Esophagus muscularis mucosa (tissue), 3 donors: ENCODE data around the gene MRPL46.

ENCODE experiments used
- POLR2A ChIP-seq: fragments of 450-650 bp; IDR thresholded peaks from one replicate; pipeline ENCODE4 v1.6.1; 2017; ENCODE audit warnings: antibody characterized with exemption, moderate library complexity, mild to moderate bottlenecking, low read depth
- POLR2AphosphoS5 ChIP-seq, 2 donors: sonication (generic); formaldehyde crosslinking; IDR thresholded peaks; one replicate each; pipeline ENCODE4 v1.6.1; 2017; ENCODE audit warnings: antibody characterized with exemption in 2 of 2
- TF ChIP-seq, protein P1 (sequence below), 3 experiments: fragments of 200-600 bp in 2 of 3; fragments of 450-650 bp in 1 of 3; sonication (generic) in 2 of 3; IDR thresholded peaks; one replicate each; pipeline ENCODE4 v1.5.1; 2017 to 2019; ENCODE audit warnings: antibody characterized with exemption in 3 of 3, mild to moderate bottlenecking in 2 of 3, moderate library complexity in 1 of 3

DNA sequence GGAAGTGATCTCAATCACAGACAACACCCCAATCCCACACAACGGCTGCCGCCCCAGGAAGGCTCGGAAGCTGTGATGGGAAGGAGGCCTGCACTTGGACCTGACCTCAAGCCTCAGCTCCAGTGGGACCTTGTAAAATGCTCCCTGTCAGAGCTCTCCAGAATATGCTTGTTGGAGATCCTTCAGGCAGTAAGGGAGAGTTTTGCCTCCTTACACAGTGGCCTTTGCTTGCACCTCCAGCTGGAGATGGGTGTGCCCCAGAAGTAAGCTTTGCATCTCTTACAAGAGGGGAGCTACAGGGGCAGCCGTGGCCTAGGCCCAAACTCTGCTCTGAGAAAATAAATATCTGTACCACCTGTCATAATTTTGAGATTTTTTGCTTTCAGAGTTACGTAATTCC is 10.7 kb upstream of the MRPL46 start:
- TF ChIP-seq, protein P1, sequence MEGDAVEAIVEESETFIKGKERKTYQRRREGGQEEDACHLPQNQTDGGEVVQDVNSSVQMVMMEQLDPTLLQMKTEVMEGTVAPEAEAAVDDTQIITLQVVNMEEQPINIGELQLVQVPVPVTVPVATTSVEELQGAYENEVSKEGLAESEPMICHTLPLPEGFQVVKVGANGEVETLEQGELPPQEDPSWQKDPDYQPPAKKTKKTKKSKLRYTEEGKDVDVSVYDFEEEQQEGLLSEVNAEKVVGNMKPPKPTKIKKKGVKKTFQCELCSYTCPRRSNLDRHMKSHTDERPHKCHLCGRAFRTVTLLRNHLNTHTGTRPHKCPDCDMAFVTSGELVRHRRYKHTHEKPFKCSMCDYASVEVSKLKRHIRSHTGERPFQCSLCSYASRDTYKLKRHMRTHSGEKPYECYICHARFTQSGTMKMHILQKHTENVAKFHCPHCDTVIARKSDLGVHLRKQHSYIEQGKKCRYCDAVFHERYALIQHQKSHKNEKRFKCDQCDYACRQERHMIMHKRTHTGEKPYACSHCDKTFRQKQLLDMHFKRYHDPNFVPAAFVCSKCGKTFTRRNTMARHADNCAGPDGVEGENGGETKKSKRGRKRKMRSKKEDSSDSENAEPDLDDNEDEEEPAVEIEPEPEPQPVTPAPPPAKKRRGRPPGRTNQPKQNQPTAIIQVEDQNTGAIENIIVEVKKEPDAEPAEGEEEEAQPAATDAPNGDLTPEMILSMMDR (IDR thresholded peaks at IDR 0.05): no peak
- TF ChIP-seq POLR2A: no peak
- TF ChIP-seq POLR2AphosphoS5 (IDR thresholded peaks at IDR 0.05): no peak
